T-helper 17 cell (primary cell): ENCODE data around the gene PTTG1IP. TPM values are rescaled to one million over a fixed set of nuclear protein-coding genes. Genes with fewer than 3 reads are reported as not detected.

Experiments
- ATAC-seq: fragments of 150-1000 bp; cut with Tn5 transposase; 2 replicates; pipeline ENCODE4 v1.10.0; 2021; ENCODE audit warnings: mild to moderate bottlenecking, moderate library complexity
- DNase-seq, 3 donors: peaks; one replicate each; pipeline versions ENCODE4 v3.0.0 to v3.0.0-alpha.2; 2020 to 2021
- H3K9me3 ChIP-seq: one replicate; pipeline ENCODE4 v1.7.0; 2013; ENCODE audit warnings: low read length, mild to moderate bottlenecking; ENCODE audit not compliant: control insufficient read depth, poor library complexity, severe bottlenecking
- H3K27ac Mint-ChIP-seq: one replicate; pipeline ENCODE4 v1.8.0; 2022; ENCODE audit warnings: mild to moderate bottlenecking, moderate library complexity, mixed read lengths
- H3K27me3 Mint-ChIP-seq: one replicate; pipeline ENCODE4 v1.8.0; 2022; ENCODE audit warnings: mixed read lengths
- H3K36me3 Mint-ChIP-seq: one replicate; pipeline ENCODE4 v1.8.0; 2022; ENCODE audit warnings: low read depth, mixed read lengths
- H3K4me1 Mint-ChIP-seq: one replicate; pipeline ENCODE4 v1.8.0; 2022; ENCODE audit warnings: mild to moderate bottlenecking, mixed read lengths
- H3K4me3 Mint-ChIP-seq: one replicate; pipeline ENCODE4 v1.8.0; 2022; ENCODE audit warnings: mild to moderate bottlenecking, moderate library complexity, mixed read lengths
- total RNA-seq, 4 donors: library from RNA in 2 of 4; stranded (reverse) in 2 of 4; gene quantifications; one replicate each; pipeline ENCODE4 v1.2.3 and lab custom pipeline; 2022 to 2026

PTTG1IP gene
- total RNA-seq, 2 donors from 2014 or later, result 98.4 to 123 TPM

DNA sequence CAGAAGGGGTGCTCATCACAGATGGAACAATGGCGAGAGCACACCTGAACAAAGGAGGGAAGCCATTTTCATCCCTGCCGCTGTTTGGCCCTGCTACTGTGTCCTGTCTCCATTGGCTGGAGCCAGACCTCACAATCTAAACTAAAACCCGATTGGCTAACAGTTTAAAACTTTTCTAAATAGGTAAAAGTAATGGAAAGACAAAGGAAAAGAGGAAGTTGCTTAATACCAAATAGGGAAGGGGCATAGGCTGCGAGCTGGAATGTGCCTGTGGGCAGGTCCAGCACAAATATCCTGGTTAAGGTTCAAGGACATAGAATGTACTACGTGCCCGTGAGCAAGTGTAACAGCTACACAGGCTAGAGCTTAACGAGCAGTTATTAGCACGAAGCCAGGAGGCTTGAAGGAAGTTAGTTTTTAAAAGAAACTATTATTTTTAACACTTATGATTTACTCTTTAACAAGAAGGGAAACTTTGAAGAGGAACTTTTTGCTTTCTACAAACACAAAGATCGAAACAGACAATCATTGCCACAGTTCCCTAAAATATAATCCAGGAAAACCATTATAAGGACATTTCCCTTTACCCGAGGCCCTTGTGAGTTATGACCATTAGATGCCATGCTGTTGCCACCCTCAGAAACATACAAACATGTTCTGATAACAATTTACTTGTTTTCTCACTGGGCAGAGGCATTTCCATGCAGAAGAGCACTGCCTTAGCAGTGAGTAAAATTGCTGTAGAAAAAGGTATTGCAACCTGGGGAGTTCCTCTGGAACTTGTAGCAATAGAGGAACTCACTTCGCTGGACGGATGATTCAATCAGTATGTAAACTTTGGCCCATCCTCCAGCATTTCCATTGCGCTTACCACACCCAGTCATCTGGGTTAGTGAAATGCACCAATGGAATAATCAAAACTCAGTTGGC lies 4.8 kb upstream of the PTTG1IP start:
- Mint-ChIP-seq H3K4me3 (no peak overlapping the region), H3K27me3 (no peaks in the 10 kb centered on the region), H3K27ac (no peak overlapping the region), H3K4me1 (peaks cover 39% of the 10 kb centered on the region), H3K36me3 (no peaks in the 10 kb centered on the region)
- DNase-seq (no peak), ATAC-seq (no peak)
- H3K9me3 ChIP-seq, result no peaks in the 10 kb centered on the region

- Mint-ChIP-seq H3K4me3 (peak overlapping the region; percentile 52), H3K36me3 (no peaks in the 10 kb centered on the region), H3K27me3 (no peaks in the 10 kb centered on the region), H3K4me1 (peaks cover 39% of the 10 kb centered on the region), H3K27ac (no peak overlapping the region)
- no peaks in the 10 kb centered on the region for H3K9me3 ChIP-seq
- no peak for ATAC-seq
- DNase-seq, result no peak
These were observed 3.5 kb upstream of the PTTG1IP start for GRCh38 chr21:44876849-44877575.

GRCh38 chr21:44875316-44875700 lies 1.8 kb upstream of the PTTG1IP start:
- ATAC-seq (no peak), DNase-seq (no peak)
- H3K9me3 ChIP-seq, result no peaks in the 10 kb centered on the region
- no peaks in the 10 kb centered on the region for H3K36me3 Mint-ChIP-seq
- H3K4me3 Mint-ChIP-seq, result peak overlapping the region; percentile 91
- H3K4me1 Mint-ChIP-seq, result peaks cover 40% of the 10 kb centered on the region
- H3K27ac Mint-ChIP-seq, result peak overlapping the region; percentile 98
- H3K27me3 Mint-ChIP-seq, result no peaks in the 10 kb centered on the region

DNA sequence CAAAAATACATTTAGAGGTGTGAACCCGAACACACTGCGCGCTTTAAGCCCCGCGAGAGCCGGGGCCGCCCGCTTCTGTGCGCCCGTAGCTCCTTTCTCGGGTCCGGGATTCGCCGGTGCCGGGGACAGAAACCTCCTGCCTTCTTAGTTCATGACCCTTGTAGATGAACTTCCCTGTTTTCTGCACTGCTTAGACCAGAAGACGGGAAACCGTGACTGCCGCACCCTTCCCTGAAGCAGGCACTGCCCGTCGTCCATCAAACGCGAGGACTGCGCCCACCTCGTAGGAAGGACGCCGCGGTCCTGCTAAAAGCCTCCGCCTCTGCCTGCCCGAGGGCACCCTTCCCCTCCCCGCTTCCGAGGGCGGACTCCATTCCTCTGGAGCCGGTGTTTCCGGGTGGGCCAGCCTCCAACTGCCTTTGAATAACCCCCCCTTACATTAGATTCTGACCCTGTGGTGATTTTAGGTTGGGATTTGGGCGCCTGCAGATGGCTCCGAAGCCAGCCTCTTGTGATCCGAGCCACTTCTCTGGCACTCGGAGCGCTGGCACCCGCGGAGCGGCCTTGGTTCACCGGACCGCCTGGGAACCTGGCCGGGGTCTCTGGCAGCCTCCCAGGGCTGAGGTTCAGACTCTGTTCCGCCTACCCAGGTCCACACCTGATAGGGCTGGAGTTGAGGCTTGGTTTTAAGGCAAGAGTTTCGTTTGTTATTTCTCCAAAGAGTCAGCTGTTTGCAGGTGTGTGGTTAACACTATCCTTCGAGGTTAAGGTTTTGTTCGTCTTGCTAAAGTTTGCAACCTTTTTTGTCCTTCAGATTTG lies 1.2 kb upstream of the PTTG1IP start:
- H3K9me3 ChIP-seq, result no peaks in the 10 kb centered on the region
- H3K4me3 Mint-ChIP-seq, result peak overlapping the region; percentile 91
- peak overlapping the region; percentile 98 for H3K27ac Mint-ChIP-seq
- no peaks in the 10 kb centered on the region for H3K36me3 Mint-ChIP-seq
- DNase-seq (peak in 1 of 3 donors; percentile 21), ATAC-seq (no peak)
- H3K27me3 Mint-ChIP-seq, result no peaks in the 10 kb centered on the region
- peaks cover 42% of the 10 kb centered on the region for H3K4me1 Mint-ChIP-seq

GRCh38 chr21:44874240-44874496 lies 678 bp upstream of the PTTG1IP start:
- peaks cover 44% of the 10 kb centered on the region for H3K4me1 Mint-ChIP-seq
- no peaks in the 10 kb centered on the region for H3K36me3 Mint-ChIP-seq
- no peaks in the 10 kb centered on the region for H3K27me3 Mint-ChIP-seq
- H3K4me3 Mint-ChIP-seq, result peak overlapping the region; percentile 91
- peak overlapping the region; percentile 98 for H3K27ac Mint-ChIP-seq
- DNase-seq (no peak), ATAC-seq (no peak)
- H3K9me3 ChIP-seq, result no peaks in the 10 kb centered on the region

DNA sequence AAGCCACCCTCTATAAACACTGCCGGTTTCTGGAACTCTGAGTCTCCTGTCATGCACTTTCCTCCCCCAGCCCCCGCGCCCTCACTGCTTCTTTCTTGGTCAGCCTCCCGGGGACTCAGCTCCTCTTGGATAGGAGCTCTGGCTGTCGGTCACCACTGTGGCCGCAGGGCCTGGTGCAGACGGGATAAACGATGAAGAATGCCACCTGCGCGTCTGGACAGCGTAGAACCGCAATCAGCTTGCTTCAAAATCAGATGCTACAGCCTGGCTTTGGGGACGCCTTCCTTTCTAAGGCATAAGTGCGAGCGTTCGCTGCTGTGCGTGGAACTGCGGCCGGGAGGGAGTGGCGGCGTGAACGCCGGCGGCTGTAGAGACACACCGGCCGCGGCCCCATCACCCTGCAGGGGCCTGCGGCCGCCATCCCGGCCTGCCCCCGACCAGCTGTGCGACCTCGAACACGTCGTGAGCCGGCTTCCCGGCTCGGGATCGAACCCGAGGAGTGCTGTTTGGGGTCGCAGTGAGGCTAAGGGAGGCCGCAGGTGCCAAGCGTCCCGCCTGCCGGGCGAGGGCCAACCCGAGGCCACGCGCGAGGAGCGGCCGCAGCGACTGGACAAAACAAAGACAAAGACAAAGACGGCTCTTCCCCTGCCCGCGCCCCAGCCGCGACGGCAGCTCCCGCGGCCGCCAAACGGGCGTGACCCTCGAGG lies 688 bp downstream of the PTTG1IP start:
- H3K4me3 Mint-ChIP-seq, result peak overlapping the region; percentile 97
- H3K27ac Mint-ChIP-seq, result peak overlapping the region; percentile 98
- no peaks in the 10 kb centered on the region for H3K36me3 Mint-ChIP-seq
- DNase-seq, result peak in 1 of 3 donors; percentile 25
- no peak for ATAC-seq
- H3K4me1 Mint-ChIP-seq, result peaks cover 56% of the 10 kb centered on the region
- H3K27me3 Mint-ChIP-seq, result no peaks in the 10 kb centered on the region
- no peaks in the 10 kb centered on the region for H3K9me3 ChIP-seq

GRCh38 chr21:44872323-44872648 lies 1.2 kb downstream of the PTTG1IP start:
- H3K4me1 Mint-ChIP-seq, result peaks cover 61% of the 10 kb centered on the region
- no peaks in the 10 kb centered on the region for H3K27me3 Mint-ChIP-seq
- H3K27ac Mint-ChIP-seq, result peak overlapping the region; percentile 98
- H3K36me3 Mint-ChIP-seq, result no peaks in the 10 kb centered on the region
- DNase-seq, result no peak
- H3K4me3 Mint-ChIP-seq, result peak overlapping the region; percentile 97
- H3K9me3 ChIP-seq, result no peaks in the 10 kb centered on the region
- ATAC-seq, result no peak

- ATAC-seq (no peak), DNase-seq (no peak)
- Mint-ChIP-seq H3K27me3 (no peaks in the 10 kb centered on the region), H3K27ac (peak overlapping the region; percentile 98), H3K4me1 (peaks cover 67% of the 10 kb centered on the region), H3K36me3 (no peaks in the 10 kb centered on the region), H3K4me3 (peak overlapping the region; percentile 97)
- H3K9me3 ChIP-seq, result no peaks in the 10 kb centered on the region
These were observed 1.8 kb downstream of the PTTG1IP start for GRCh38 chr21:44871576-44872269.

GRCh38 chr21:44870748-44871495 lies 2.6 kb downstream of the PTTG1IP start:
- H3K36me3 Mint-ChIP-seq, result peaks cover 2% of the 10 kb centered on the region
- H3K27ac Mint-ChIP-seq, result peak overlapping the region; percentile 98
- H3K4me3 Mint-ChIP-seq, result peak overlapping the region; percentile 97
- H3K27me3 Mint-ChIP-seq, result no peaks in the 10 kb centered on the region
- peak; percentile 23 for ATAC-seq
- H3K4me1 Mint-ChIP-seq, result peaks cover 75% of the 10 kb centered on the region
- peak in 1 of 3 donors; percentile 46 for DNase-seq
- no peaks in the 10 kb centered on the region for H3K9me3 ChIP-seq

DNA sequence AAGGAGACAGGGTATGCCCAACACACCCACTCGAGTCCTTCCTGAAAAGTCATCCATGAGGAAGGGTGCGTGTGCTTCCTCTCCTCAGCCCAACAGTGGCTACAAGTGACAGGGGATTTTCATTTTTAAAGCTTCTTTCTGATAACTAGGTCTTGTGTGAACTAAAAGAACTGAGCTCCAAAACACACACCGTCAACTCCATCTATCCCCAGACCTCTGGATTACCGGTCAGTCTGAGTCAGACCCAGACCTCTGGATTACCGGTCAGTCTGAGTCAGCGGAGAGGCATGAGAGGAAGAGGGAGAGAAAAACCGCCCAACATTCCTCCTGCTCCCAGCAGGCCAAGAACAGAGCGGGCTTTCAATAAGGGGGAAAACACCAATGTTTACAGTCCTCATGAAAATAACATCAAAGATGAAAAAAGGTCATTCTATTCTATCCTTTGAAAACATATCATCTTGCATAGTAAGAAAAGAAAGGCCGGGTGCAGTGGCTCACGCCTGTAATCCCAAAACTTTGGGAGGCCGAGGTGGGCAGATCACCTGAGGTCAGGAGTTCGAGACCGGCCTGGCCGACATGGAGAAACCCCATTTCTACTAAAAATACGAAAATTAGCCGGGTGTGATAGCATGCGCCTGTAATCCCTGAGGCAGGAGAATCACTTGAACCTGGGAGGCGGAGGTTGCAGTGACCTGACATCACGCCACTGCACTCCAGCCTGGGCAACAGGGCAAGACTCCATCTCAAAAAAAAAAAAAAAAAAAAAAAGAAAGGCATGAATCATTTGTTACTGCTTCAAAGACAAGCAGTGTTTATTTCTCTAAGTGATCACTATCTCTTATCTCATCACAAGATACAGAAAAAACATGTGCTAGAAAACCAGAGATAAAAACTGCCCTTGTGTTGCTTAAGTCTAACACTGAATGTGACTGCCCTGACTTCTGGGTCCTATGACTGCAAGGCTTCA lies 3.4 kb downstream of the PTTG1IP start:
- DNase-seq, result no peak
- ATAC-seq, result peak; percentile 26
- Mint-ChIP-seq H3K36me3 (peaks cover 2% of the 10 kb centered on the region), H3K27me3 (no peaks in the 10 kb centered on the region), H3K4me3 (peak overlapping the region; percentile 97), H3K27ac (peak overlapping the region; percentile 98), H3K4me1 (peaks cover 77% of the 10 kb centered on the region)
- H3K9me3 ChIP-seq, result no peaks in the 10 kb centered on the region

- ATAC-seq (no peak), DNase-seq (no peak)
- peak overlapping the region; percentile 90 for H3K4me3 Mint-ChIP-seq
- H3K9me3 ChIP-seq, result no peaks in the 10 kb centered on the region
- H3K36me3 Mint-ChIP-seq, result peaks cover 2% of the 10 kb centered on the region
- H3K27ac Mint-ChIP-seq, result peak overlapping the region; percentile 98
- H3K4me1 Mint-ChIP-seq, result peaks cover 69% of the 10 kb centered on the region
- no peaks in the 10 kb centered on the region for H3K27me3 Mint-ChIP-seq
These were observed 4.8 kb downstream of the PTTG1IP start for GRCh38 chr21:44868707-44869106.
